ENCODE measurements around the gene HAP1.

Gene HAP1

DNA sequence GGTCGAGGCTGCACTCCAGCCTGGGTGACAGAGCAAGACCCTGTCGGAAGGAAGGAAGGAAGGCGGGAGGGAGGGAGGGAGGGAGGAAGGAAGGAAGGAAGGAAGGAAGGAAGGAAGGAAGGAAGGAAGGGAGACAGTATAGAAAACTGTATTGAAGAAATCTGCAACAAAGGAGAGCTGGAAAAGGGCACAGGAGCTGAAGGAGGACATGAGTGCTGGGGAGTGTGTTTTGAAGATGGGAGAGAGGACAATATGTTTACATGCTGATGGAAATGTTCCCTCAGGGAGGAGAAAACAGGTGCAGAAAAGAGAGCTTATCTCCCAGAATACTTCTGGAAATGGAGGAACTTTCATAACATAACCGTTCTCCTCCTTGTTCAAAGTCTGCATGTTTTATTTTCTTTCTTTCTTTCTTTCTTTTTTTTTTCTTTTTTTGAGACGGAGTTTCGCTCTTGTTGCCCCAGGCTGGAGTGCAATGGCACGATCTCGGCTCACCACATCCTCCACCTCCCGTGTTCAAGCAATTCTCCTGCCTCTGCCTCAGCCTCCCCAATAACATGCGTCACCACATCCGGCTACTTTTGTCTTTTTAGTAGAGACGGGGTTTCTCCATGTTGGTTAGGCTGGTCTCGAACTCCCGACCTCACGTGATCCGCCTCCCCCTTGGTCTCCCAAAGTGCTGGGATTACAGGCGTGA is 2.7 kb upstream of the HAP1 start:
- H3K36me3 ChIP-seq, result no peaks in the 10 kb centered on the region
- no peaks in the 10 kb centered on the region for H3K9me3 ChIP-seq (ENCODE audit: severe bottlenecking)
- no peak for DNase-seq
- H3K27me3 ChIP-seq (ENCODE audit: insufficient read depth, low read depth, severe bottlenecking), result peaks cover 28% of the 10 kb centered on the region
- TF ChIP-seq, protein P1, sequence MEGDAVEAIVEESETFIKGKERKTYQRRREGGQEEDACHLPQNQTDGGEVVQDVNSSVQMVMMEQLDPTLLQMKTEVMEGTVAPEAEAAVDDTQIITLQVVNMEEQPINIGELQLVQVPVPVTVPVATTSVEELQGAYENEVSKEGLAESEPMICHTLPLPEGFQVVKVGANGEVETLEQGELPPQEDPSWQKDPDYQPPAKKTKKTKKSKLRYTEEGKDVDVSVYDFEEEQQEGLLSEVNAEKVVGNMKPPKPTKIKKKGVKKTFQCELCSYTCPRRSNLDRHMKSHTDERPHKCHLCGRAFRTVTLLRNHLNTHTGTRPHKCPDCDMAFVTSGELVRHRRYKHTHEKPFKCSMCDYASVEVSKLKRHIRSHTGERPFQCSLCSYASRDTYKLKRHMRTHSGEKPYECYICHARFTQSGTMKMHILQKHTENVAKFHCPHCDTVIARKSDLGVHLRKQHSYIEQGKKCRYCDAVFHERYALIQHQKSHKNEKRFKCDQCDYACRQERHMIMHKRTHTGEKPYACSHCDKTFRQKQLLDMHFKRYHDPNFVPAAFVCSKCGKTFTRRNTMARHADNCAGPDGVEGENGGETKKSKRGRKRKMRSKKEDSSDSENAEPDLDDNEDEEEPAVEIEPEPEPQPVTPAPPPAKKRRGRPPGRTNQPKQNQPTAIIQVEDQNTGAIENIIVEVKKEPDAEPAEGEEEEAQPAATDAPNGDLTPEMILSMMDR (IDR thresholded peaks at IDR 0.05; ENCODE audit: low read depth, low read length), result no peak
- H3K27ac ChIP-seq, result no peak overlapping the region
- no peak overlapping the region for H3K4me3 ChIP-seq (ENCODE audit: low read depth, low read length)

DNA sequence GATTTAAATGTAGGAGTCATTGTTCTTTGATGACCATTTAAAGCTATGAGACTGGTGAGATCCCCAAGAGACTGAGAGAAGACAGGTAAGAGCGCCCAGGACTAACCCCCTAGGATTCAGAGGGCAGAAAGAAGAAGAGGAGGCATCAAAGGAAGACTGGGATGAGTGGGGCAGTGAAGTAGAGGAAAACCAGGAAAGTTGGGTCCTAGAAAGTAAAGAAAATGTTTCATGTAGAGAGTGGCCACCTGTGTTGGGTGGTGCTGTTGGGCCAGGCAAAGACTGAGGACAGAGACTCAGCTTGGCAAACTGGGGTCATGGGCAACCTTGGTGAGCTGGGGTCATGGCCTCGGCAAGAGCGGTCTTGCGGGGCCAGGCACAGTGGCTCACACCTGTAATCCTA is 1.3 kb upstream of the HAP1 start:
- Histone ChIP-seq H3K27ac (no peak overlapping the region), H3K4me3 (ENCODE audit: low read depth, low read length) (no peak overlapping the region), H3K9me3 (ENCODE audit: severe bottlenecking) (no peaks in the 10 kb centered on the region), H3K36me3 (no peaks in the 10 kb centered on the region), H3K27me3 (ENCODE audit: insufficient read depth, low read depth, severe bottlenecking) (peaks cover 28% of the 10 kb centered on the region)
- no peak for DNase-seq
- TF ChIP-seq, protein P1 (IDR thresholded peaks at IDR 0.05; ENCODE audit: low read depth, low read length), result no peak

DNA sequence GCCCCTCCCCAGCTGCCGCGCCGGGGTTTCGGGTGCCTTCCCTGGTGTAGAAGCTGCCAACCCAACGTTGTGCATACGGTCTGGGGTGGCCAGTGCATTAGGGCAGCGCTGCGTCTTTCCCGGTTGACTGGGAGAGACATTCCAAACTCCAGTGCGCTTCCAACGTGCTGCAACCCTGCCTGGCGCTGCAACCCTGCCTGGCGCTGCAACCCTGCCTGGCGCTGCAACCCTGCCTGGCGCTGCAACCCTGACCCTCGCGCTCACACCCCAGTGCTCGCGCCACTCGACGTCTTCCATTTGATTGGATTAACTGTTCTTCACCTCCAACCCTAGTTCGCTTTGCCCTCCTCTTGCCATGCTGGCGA is 488 bp upstream of the HAP1 start:
- Histone ChIP-seq H3K27ac (no peak overlapping the region), H3K9me3 (ENCODE audit: severe bottlenecking) (no peaks in the 10 kb centered on the region), H3K27me3 (ENCODE audit: insufficient read depth, low read depth, severe bottlenecking) (peaks cover 28% of the 10 kb centered on the region), H3K4me3 (ENCODE audit: low read depth, low read length) (peak overlapping the region; percentile 64), H3K36me3 (no peaks in the 10 kb centered on the region; the same call in 1 of the 2 replicates)
- no peak for DNase-seq
- TF ChIP-seq, protein P1 (IDR thresholded peaks at IDR 0.05; ENCODE audit: low read depth, low read length), result no peak

DNA sequence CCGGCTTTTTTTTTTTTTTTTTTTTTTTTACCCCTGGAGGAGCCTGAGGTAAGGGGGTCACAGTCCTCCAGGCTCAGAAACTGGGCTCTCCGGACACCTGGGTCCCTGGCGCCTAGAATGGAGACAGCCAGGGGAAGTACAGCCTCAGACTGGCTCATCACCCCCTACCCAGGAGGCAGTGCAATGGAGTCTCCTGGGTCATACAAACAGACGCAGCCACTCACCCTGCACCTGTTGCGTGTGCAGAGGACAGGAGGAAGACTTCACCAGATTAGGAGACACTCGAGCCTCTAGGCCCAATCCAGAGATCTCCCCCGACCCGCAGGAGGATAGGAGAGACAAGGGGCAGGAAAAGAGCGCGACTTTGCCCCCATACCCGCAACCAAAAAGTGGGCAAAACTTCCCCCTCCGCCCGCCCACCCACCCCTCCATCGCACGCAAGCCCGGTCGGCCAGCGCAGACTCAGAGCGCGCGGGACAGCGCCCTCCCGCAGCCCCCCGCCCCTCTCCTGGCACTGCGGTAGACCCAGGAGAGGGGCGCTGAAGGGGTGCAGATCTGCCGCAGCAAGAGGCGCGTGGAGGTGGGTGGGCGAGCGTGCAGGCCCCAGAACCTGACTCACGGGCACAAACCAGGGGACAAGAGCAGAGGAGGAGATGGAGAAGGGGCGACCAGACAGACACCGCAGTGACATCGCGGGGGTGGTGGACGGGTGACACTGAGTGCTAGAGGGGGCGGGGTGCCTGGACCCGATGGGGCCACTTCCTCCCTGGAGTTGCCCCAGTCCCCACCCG is 900 bp downstream of the HAP1 start:
- no peak overlapping the region for H3K27ac ChIP-seq
- peak overlapping the region; percentile 64 for H3K4me3 ChIP-seq (ENCODE audit: low read depth, low read length)
- peak; percentile 44 for DNase-seq
- no peaks in the 10 kb centered on the region for H3K9me3 ChIP-seq (ENCODE audit: severe bottlenecking)
- TF ChIP-seq, protein P1 (IDR thresholded peaks at IDR 0.05; ENCODE audit: low read depth, low read length), result no peak
- no peaks in the 10 kb centered on the region; the same call in 1 of the 2 replicates for H3K36me3 ChIP-seq
- peaks cover 28% of the 10 kb centered on the region for H3K27me3 ChIP-seq (ENCODE audit: insufficient read depth, low read depth, severe bottlenecking)

DNA sequence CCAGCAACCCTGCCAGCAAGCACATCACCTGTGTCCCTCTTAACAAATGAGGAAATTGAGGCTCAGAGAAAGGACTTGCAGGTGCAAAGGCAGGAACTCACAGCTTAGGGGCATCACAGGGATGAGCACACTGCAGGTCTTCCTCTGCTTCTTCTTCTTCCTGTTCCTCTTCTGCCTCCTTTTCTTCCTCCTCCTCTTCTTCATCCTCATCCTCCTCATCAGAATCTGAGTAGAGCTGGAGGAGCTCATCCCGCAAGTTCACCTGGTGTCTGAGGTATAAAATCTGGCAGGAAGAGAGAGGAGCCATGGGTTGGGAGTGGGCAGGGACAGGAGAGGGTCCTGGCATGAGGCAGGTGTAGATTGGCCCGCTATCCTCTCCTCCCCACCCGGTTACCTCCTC is 2.6 kb downstream of the HAP1 start:
- H3K27ac ChIP-seq, result no peak overlapping the region
- H3K27me3 ChIP-seq (ENCODE audit: insufficient read depth, low read depth, severe bottlenecking), result peaks cover 28% of the 10 kb centered on the region
- H3K9me3 ChIP-seq (ENCODE audit: severe bottlenecking), result no peaks in the 10 kb centered on the region
- H3K4me3 ChIP-seq (ENCODE audit: low read depth, low read length), result no peak overlapping the region
- TF ChIP-seq, protein P1 (IDR thresholded peaks at IDR 0.05; ENCODE audit: low read depth, low read length), result no peak
- H3K36me3 ChIP-seq, result peaks cover 8% of the 10 kb centered on the region
- no peak for DNase-seq
